GM19025 (cell line): ENCODE data around the gene DDX5.

Experiments used
- ATAC-seq: cut with Tn5 transposase; IDR thresholded peaks from one replicate; pipeline ENCODE4 v1.9.1; 2021; ENCODE audit warnings: mild to moderate bottlenecking, low read depth, moderate library complexity; ENCODE audit not compliant: unreplicated experiment

The DDX5 gene

GRCh38 chr17:64455993-64456885 lies 49.9 kb downstream of the DDX5 start:
- ATAC-seq = no peak

GRCh38 chr17:64449545-64449944 lies 56.5 kb downstream of the DDX5 start:
- no peak for ATAC-seq

- no peak for ATAC-seq
Observed at GRCh38 chr17:64448665-64449512, 57.2 kb downstream of the DDX5 start, which contains the start of gene MILR1. TSS of gene MILR1 (plus strand) at chr17:64449115. CDS start at chr17:64449169, 54 bp downstream.
